Uterus (tissue), 4 donors: ENCODE data around the gene CUBN. TPM values are rescaled to one million over a fixed set of nuclear protein-coding genes. Genes with fewer than 3 reads are reported as not detected.
A peak's percentile ranks its signal among the peaks of the same experiment; 100 is the strongest.

Experiments used
- DNase-seq, 2 donors: peaks; one replicate each; pipeline ENCODE4 v3.0.0-alpha.2; 2019 to 2020
- H3K27ac ChIP-seq, 2 donors: fragments of 200-600 bp; sonication (generic); 1 replicate in 1 of 2; 2 replicates in 1 of 2; pipeline ENCODE4 v1.5.1; 2016 to 2018
- H3K27me3 ChIP-seq, 2 donors: fragments of 200-600 bp; sonication (generic); one replicate each; pipeline ENCODE4 v1.5.1; 2018 to 2019; ENCODE audit warnings: control low read depth in 1 of 2
- H3K36me3 ChIP-seq, 2 donors: fragments of 200-600 bp; sonication (generic); one replicate each; pipeline ENCODE4 v1.5.1; 2019; ENCODE audit warnings: control low read depth in 1 of 2
- H3K4me1 ChIP-seq, 2 donors: fragments of 200-600 bp; sonication (generic); one replicate each; pipeline ENCODE4 v1.5.1; 2018 to 2019; ENCODE audit warnings: control low read depth in 1 of 2
- H3K4me3 ChIP-seq, 2 donors: fragments of 200-600 bp; sonication (generic); 1 replicate in 1 of 2; 2 replicates in 1 of 2; pipeline ENCODE4 v1.5.1; 2018 to 2019; ENCODE audit warnings: mild to moderate bottlenecking in 1 of 2
- H3K9me3 ChIP-seq, 2 donors: fragments of 200-600 bp; sonication (generic); one replicate each; pipeline ENCODE4 v1.5.1; 2019; ENCODE audit warnings: control low read depth in 1 of 2
- POLR2A ChIP-seq, 2 donors: fragments of 450-650 bp; IDR thresholded peaks; one replicate each; pipeline ENCODE4 v1.6.1; 2016; ENCODE audit warnings: antibody characterized with exemption in 2 of 2, mild to moderate bottlenecking in 1 of 2, moderate library complexity in 1 of 2
- intact Hi-C: fragments of 100-400 bp; cut with DNase I; formaldehyde crosslinking; loops from one replicate; pipeline ENCODE4 v1.15.1; 2023; ENCODE audit warnings: low total_unique reads
- total RNA-seq, 4 donors: library from RNA; depleted of rRNA in 3 of 4; stranded (reverse); fragments of >200 nt in 3 of 4; gene quantifications; one replicate each; pipeline versions ENCODE4 v1.1.0 to v1.2.4, GENCODE V29; 2014 to 2023
- TF ChIP-seq, protein P1 (sequence below), 4 experiments: fragments of 200-600 bp in 2 of 4; fragments of 450-650 bp in 2 of 4; sonication (generic) in 2 of 4; IDR thresholded peaks; one replicate each; pipeline ENCODE4 v1.5.1; 2016 to 2019; ENCODE audit warnings: antibody characterized with exemption in 4 of 4, mild to moderate bottlenecking in 2 of 4, moderate library complexity in 1 of 4
- donor health status: DM: yes; HTN: yes; CAD: no.

The CUBN gene
- total RNA-seq, 4 donors from 2014 or later, result 3.5 to 9.5 (median 5.1) TPM

DNA sequence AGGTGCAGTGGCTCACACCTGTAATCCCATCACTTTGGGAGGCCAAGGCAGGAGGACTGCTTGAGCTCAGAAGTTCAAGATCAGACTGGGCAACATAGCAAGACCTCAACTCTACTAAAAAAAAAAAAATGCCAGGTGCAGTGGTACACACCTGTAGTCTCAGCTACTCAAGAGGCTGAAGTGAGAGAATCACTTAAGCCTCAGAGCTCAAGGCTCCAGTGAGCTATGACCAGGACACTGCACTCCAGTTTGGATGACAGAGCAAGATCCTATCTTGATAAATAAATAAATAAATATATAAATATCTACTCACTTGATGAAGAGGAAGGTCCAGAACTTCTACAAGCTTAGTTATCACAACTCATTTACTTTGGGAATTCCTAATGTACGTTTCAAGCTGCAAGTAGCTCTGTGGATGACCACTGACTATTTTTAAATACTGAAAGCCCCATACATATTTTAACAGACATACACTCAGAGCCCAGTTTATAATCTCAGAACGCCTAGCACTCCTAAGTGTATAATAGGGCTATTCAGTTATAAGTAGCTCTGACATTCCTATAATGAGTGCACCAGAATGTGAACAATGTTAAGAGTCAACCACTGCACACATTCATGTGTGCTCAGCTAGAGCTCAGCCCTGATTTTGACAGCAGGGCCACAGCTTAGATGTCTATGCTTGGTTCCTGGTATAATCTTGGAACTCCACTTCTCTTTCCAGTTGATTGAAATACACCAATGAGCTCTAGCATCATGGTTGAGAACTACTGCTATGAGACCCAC, 119.1 kb downstream of the CUBN start:
- H3K27ac ChIP-seq, result peak overlapping the region; percentile 57 to 60
- no peaks in the 10 kb centered on the region for H3K27me3 ChIP-seq
- TF ChIP-seq, protein P1, sequence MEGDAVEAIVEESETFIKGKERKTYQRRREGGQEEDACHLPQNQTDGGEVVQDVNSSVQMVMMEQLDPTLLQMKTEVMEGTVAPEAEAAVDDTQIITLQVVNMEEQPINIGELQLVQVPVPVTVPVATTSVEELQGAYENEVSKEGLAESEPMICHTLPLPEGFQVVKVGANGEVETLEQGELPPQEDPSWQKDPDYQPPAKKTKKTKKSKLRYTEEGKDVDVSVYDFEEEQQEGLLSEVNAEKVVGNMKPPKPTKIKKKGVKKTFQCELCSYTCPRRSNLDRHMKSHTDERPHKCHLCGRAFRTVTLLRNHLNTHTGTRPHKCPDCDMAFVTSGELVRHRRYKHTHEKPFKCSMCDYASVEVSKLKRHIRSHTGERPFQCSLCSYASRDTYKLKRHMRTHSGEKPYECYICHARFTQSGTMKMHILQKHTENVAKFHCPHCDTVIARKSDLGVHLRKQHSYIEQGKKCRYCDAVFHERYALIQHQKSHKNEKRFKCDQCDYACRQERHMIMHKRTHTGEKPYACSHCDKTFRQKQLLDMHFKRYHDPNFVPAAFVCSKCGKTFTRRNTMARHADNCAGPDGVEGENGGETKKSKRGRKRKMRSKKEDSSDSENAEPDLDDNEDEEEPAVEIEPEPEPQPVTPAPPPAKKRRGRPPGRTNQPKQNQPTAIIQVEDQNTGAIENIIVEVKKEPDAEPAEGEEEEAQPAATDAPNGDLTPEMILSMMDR (IDR thresholded peaks at IDR 0.05), result no peak
- no peak for TF ChIP-seq POLR2A (IDR thresholded peaks at IDR 0.05)
- H3K9me3 ChIP-seq, result no peaks in the 10 kb centered on the region
- no peak for DNase-seq
- H3K4me1 ChIP-seq, result no peaks in the 10 kb centered on the region
- intact Hi-C loops, result no loop called here
- no peaks in the 10 kb centered on the region for H3K36me3 ChIP-seq
- no peak overlapping the region for H3K4me3 ChIP-seq

DNA sequence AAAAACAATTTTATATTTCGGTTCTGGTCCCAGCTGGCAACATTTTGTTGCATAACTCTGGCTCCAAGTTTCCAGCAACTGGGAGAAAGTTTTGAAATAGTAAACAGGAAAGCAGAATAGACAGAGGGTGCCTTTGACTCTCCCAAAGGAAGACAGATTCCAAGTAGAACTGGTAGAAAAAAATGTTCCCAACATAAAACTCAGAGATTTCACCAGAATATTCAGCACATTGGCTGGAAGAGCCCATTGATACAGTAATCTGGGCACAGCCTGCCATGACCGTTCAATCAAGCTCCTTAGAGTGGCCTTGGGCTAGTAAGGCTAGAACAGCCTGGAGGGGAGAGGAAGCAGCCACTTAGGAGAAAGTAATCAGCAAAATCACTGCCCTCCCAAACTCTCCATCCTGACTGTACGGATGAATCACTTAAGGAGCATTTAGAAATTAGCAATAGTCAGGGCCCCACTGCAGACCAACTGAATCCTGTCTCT, 120.4 kb downstream of the CUBN start:
- H3K27ac ChIP-seq, result peak overlapping the region; percentile 57 to 60
- no peaks in the 10 kb centered on the region for H3K36me3 ChIP-seq
- TF ChIP-seq, protein P1 (IDR thresholded peaks at IDR 0.05), result no peak
- no peak for TF ChIP-seq POLR2A (IDR thresholded peaks at IDR 0.05)
- no peak overlapping the region for H3K4me3 ChIP-seq
- H3K4me1 ChIP-seq, result no peaks in the 10 kb centered on the region
- intact Hi-C loops, result no loop called here
- H3K27me3 ChIP-seq, result no peaks in the 10 kb centered on the region
- H3K9me3 ChIP-seq, result no peaks in the 10 kb centered on the region
- no peak for DNase-seq

DNA sequence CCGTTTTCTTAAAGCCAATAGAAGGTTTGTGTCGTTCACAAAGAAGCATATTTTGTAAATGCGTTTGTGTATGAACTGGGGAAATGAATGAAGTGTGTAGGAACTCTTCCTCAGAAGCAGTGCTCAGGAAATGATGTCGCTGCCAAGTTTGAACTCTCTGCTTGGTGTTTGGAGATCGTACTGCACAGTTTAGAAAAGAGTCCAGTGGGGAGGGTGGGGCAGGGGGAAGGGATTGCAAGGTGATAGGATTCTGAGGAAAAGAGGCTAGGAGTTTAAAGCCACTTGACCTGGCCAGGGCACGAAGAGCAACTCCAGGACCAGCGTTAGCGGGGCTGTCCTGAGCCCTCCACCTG, 122.2 kb downstream of the CUBN start:
- intact Hi-C loops, result no loop called here
- Histone ChIP-seq H3K4me3 (no peak overlapping the region), H3K36me3 (no peaks in the 10 kb centered on the region), H3K27ac (peak overlapping the region in 1 of 2 donors; percentile 54), H3K4me1 (no peaks in the 10 kb centered on the region), H3K27me3 (no peaks in the 10 kb centered on the region), H3K9me3 (no peaks in the 10 kb centered on the region)
- TF ChIP-seq, protein P1 (IDR thresholded peaks at IDR 0.05), result no peak
- TF ChIP-seq POLR2A (IDR thresholded peaks at IDR 0.05), result no peak
- DNase-seq, result no peak

DNA sequence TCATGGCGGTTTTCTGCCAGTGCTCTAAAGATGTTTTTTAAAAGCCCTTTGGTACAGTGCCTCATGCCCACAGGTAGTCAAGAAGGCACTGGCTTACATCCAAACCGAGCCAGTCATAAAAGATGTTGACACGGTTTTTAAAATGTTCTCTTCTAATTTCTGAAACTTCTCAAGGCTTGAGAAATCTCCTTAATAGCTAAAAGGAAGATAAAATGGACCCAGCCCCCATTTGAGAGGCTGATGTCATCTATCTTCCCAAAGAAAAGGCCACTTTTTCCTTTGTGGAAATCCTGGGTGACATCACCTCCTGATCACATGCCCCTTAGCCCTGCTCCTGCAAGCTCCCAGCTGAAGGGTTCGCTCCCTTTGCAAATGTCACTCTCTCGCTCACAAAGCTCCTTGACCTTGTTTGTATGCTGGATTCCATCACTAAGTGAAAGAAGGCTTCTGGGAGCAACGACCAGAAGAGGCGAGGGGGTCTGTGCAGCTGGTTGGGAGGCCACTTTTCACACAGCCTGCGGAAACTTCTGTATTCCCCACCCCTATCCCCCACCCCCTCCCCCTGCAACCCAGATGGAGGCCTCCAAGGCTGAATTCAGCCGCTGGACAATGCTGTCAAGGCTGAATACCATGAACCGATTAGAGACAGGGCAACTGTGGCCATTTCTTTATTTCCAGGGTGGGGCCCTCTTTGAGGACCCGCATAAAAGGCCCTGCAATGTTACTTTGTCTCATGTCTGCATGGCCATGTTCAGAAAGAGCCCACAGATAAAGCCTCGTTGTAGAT, 122.8 kb downstream of the CUBN start:
- intact Hi-C loops, result no loop called here
- no peak overlapping the region for H3K4me3 ChIP-seq
- H3K4me1 ChIP-seq, result no peaks in the 10 kb centered on the region

More for the DNA sequence above, 122.8 kb downstream of the CUBN start:
- peak overlapping the region; percentile 13 to 54 for H3K27ac ChIP-seq
- DNase-seq, result no peak
- TF ChIP-seq, protein P1 (IDR thresholded peaks at IDR 0.05), result no peak
- TF ChIP-seq POLR2A (IDR thresholded peaks at IDR 0.05), result no peak
- no peaks in the 10 kb centered on the region for H3K27me3 ChIP-seq
- H3K9me3 ChIP-seq, result no peaks in the 10 kb centered on the region
- H3K36me3 ChIP-seq, result no peaks in the 10 kb centered on the region
